Renal cortical epithelial cell (primary cell): ENCODE data around the gene SCO2. TPM values are rescaled to one million over a fixed set of nuclear protein-coding genes. Genes with fewer than 3 reads are reported as not detected.
A peak's percentile ranks its signal among the peaks of the same experiment; 100 is the strongest.

Experiments
- DNase-seq: peaks from one replicate; pipeline ENCODE4 v3.0.0-alpha.2; 2011; ENCODE audit warnings: low read depth
- total RNA-seq: library from RNA; depleted of rRNA; stranded (reverse); fragments of >200 nt; gene quantifications from 2 replicates; pipeline ENCODE4 v1.2.3, GENCODE V29; 2014

The SCO2 gene
- total RNA-seq, 1 donor from 2014 or later, result 2.0 TPM

DNA sequence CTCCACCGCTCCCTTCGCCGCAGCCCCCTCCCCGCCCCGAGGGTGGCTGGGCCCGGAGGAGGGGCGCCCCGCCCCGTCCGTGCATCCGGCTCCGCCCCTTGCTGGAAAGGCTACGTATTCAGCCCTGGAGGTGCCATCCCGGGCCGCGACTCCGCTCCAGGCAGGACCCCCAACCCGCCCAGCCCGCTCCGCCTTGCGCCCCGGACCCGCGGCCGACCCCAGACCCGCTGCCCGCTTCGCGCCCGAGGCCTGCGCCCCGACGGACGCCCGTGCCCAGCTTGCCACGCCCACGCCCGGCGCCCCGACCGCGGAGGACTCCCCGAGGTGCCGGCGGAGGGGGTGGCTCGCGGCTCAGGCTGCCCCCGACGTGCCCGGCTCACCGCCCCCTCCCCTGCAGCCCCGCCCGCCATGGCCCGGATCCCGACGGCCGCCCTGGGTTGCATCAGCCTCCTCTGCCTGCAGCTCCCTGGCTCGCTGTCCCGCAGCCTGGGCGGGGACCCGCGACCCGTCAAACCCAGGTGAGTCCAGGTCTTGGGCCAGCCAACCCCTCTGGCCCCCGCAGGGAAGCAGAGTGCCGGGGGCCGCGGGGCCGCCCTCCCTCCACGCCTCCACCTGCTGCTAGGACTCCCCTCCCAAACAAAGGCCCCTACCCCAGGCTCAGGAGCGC is 43.8 kb downstream of the SCO2 start, which contains the start of gene ADM2:
ADM2 (plus strand) TSS at position 104 of the 667 bp plus-strand sequence; CDS start at position 409, 305 bp downstream.
- DNase-seq, result no peak

DNA sequence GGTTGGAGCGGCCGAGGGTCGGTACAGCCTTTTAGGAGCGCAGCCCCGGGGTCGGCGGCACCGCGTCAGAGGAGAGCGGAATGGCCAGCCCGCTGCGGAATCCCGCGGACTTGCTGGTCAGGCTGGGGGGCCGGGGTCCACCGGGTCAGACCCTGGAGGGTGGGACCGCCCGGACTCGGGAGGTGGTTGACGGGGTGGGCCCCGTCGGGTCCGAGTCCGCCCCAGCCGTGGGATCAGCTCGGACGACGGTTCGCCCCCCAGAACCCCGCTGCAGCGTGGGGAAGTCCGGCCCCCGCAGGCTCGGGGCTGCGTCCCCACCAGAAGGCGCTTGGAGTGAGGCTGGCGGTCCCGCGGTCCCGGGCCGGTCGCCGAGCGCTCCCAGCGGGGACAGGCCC is 44.4 kb downstream of the SCO2 start:
- no peak for DNase-seq

DNA sequence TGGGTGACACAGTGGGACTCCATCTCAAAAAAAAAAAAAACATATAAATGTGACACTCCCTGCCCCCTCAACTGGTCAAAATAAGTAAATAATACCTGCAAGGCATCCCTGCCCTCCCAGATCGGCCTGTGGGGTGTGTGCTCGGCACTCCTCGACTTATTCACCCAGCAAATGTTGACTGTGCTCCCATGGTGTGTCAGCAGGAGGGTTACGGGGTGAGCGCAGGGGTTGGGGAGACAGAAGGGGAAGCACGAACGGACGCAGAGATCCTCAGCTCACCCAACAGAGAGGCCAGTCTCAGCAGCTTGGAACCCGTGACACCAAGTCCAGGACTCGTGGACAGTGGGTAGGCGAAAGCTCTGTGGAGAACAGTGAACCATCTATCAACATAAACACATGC is 45.7 kb downstream of the SCO2 start:
- no peak for DNase-seq

DNA sequence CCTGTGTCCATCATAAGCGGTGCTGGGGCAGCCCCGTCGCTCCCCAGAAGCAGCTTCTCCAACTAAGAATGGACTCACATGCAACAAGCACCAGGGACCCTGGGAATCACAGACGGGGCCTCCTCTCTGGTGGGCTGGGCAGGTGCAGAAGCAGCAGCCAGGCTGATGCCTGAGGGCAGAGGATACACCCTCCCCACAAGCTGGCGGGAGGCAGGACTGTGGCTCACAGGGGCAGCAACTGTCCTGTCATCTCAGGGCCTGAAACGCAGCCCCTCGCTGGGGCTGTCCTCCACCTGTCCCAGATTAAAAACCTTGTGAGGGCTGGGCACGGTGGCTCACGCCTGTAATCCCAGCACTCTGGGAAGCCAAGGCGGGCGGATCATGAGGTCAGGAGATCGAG is 47.5 kb downstream of the SCO2 start:
- no peak for DNase-seq

DNA sequence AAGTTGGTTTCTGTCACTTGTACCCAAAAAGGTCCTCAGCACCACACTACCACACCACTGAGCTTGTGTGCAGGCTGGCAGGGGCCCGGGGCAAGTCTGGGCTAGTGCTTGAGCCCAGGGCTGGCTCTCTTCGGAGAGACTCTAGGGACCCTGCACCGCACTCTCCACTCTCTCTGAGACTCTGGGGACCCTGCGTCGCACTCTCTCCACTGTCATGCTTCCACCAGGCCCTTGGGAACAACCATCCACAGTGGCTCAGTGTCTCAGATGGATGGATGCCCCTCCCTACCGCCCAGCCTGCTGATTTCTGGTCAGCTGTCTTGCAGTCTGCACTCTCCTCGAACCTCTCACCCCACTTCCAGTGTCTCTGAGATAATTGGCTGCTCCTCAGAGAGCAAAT is 48.5 kb downstream of the SCO2 start:
- DNase-seq, result no peak

DNA sequence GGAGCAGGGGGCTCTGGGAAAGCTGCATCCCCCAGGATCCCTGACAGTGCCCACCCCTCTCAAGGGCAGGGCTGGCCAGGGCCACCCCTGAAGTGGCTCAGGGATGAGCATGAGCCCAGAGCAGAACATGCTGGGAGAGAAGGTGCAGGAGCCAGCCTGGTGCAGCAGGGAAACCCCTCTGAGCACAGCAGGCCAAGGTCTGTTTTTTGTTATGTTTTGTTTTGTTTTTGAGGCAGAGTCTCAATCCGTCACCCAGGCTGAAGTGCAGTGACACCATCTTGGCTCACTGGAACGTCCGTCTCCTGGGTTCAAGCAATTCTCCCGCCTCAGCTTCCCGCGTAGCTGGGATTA is 49.8 kb downstream of the SCO2 start:
- no peak for DNase-seq

DNA sequence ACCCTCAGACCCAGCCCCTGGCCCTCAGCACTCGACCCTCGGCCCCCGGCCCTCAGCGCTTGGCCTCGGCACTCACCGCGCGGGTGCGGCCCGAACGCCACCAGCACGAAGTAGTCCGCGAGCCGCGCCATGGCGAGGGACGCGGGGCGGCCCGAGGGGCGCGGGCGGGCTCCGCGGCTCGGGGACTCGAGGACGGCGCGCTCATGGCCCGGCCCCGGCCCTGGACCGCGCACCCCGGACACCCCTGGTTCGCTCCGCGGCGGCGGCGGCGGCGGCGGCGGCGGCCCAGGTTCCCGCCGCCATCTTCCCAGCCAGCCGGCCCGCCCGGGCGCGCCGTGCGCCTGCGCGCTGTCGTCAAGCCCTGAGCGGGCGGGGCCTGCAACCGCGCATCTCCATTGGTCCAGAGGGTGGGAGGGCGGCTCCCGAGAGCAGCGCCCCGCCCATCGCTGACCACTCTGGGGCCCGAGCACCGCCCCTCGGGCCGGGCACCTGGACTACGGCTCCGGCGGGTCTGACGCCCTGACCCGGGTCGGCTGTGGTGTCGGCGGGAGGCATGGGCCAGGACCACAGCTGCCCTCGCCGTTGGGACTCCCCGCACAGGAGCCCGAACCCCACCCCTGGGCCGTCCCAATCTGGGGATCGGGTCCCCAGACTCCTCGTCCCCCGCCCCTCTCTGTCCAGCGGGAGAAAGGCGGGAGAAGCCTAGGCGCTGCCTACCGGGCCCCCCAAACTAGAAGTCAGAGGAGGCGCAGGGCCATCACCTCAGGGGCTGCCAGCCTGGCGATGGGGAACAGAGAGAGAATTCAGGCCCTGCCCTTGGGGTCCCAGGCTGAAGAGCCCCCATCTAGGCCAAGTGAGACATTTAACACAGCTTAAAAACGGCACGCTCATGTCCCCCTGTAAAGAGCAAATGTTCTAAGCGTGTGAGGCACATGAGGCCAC is 50.4 kb downstream of the SCO2 start, which contains the start of gene SBF1:
SBF1 (minus strand) TSS at position 326 of the 942 bp plus-strand sequence; CDS start at position 131, 195 bp downstream.
- peak; percentile 67 for DNase-seq

DNA sequence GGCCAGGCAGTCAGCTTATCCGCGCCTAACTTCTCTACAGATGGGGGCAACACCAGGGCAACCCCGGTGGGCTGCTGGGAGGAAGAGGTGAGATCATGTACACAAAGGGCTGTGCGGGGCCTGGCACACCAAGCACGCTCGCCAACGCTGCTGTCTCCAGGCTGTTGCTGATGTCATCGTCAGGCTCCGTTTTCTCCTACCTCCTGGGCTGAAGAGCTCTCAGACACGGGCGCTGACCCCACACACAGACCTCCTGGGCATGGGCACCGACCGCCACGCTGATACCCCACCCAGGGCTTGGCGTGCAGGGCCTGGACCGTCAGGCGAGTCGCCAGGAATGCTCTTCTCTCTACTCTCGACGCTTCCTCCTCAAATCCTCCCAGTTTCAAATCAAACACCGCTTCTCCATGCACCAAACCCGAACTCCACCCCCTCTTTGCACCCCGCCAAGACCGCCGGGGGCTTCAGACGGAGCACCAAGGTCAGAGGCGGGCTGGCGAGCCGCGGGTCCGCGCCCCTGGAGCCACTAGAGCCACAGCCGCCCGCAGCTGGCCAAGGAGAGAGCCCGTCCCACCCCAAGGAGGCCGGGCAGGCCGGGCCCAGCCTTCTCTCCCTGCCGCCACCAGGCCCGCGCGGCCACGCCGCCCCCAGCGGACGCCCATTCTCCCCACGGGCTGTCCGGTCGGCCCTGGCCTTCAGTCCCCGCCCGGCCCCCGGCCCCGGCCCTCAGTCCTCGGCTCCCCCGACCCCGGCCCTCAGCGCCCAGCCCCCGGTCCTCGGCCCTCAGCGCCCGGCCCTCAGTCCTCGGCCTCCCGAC is 51.3 kb downstream of the SCO2 start:
- peak; percentile 20 for DNase-seq

Other genes starting within 250 kb of the SCO2 start
- gene PLXNB2, start 218.0 kb downstream of the SCO2 start, total RNA-seq, result 98.8 and 582 TPM in 2 replicates
- gene DENND6B, start 198.6 kb downstream of the SCO2 start, total RNA-seq, result 2.4 and 11.9 TPM in 2 replicates
- gene PPP6R2, start 182.3 kb downstream of the SCO2 start, total RNA-seq, result 46.2 and 57.3 TPM in 2 replicates
- 51.4 and 68.2 TPM in 2 replicates for gene SBF1, start 50.6 kb downstream of the SCO2 start, total RNA-seq
- gene ADM2, start 44.1 kb downstream of the SCO2 start, total RNA-seq, result 2.3 and 3.4 TPM in 2 replicates
- gene MIOX, start 38.7 kb downstream of the SCO2 start, total RNA-seq, result 0.10 and 1.7 TPM in 2 replicates
- gene LMF2, start 17.9 kb downstream of the SCO2 start, total RNA-seq, result 26.6 and 48.4 TPM in 2 replicates
- 16.7 and 24.7 TPM in 2 replicates for gene NCAPH2, start 17.4 kb downstream of the SCO2 start, total RNA-seq
- 55.0 and 68.8 TPM in 2 replicates for gene TYMP, start 4.4 kb upstream of the SCO2 start, total RNA-seq
- 0.15 and 0.17 TPM in 2 replicates for gene KLHDC7B, start 20.3 kb upstream of the SCO2 start, total RNA-seq
- not detected in 2 replicates for gene SYCE3, start 37.3 kb upstream of the SCO2 start, total RNA-seq
- gene CPT1B, start 52.8 kb upstream of the SCO2 start, total RNA-seq, result 4.0 and 14.6 TPM in 2 replicates
- gene CHKB, start 57.3 kb upstream of the SCO2 start, total RNA-seq, result 27.1 and 47.6 TPM in 2 replicates
- gene MAPK8IP2, start 75.2 kb upstream of the SCO2 start, total RNA-seq, result 0.30 and 0.52 TPM in 2 replicates
- 26.9 and 35.9 TPM in 2 replicates for gene ARSA, start 102.6 kb upstream of the SCO2 start, total RNA-seq
- gene SHANK3, start 147.2 kb upstream of the SCO2 start, total RNA-seq, result 0.87 and 1.7 TPM in 2 replicates
- not detected in 2 replicates for gene ACR, start 212.6 kb upstream of the SCO2 start, total RNA-seq